GM21723 (cell line): ENCODE measurements around the gene FAM83E.

Experiments
- ATAC-seq: cut with Tn5 transposase; IDR thresholded peaks from one replicate; pipeline ENCODE4 v1.9.1; 2021; ENCODE audit warnings: mild to moderate bottlenecking, moderate library complexity; ENCODE audit not compliant: unreplicated experiment

Gene FAM83E

GRCh38 chr19:48613852-48614435, 932 bp downstream of the FAM83E start:
- ATAC-seq = no peak

- no peak for ATAC-seq
These were observed 1.6 kb downstream of the FAM83E start for GRCh38 chr19:48613024-48613851.

GRCh38 chr19:48611872-48612271, 3.0 kb downstream of the FAM83E start:
- no peak for ATAC-seq

DNA sequence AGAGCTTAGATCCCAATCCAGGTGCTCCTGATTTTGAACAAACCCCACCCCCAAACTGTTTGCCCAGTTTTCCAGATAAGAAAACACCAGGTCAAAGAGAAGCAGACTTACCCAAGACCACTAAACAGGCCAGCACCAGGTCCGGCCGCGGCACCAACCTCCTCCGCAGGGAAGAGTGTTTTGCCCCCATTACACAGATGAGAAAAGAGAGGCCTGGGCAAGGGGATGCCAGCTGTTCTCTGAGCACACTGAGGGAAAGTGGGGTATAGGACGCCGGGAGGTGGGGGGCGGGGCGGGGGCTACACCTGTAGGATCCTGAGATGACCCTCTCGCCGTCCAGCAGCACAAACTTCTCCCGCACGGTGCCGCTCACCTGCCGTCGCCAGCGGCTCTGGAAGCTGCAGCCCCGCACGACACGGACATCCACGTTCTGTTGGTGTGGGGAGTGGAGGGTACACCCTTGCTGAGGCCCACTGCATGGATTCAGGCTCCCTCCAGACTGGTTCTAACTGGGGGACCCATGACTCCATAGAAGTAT, 5.2 kb downstream of the FAM83E start:
- no peak for ATAC-seq

DNA sequence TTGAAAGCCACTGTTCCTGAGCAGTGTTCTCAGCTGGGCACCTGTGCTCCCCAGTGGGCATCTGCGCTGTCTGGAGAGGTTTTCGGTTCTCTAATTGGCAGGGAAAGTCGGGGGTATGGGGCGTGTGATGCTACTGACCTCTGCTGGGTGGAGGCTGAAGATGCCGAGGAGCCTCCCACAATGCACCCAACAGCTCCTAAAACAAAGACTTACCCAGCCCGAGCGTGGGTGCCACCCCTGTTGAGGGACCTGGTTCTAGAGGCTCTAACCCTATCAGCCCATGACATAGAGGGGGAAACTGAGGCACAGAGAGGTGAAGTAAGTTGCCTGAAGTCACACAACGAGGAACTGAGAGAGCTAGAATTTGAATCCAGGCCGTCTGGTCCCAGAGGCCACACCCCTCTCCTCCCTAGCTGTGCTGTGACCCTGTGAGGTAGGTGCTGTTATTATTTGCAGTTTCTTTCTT, 6.0 kb downstream of the FAM83E start:
- ATAC-seq = no peak

DNA sequence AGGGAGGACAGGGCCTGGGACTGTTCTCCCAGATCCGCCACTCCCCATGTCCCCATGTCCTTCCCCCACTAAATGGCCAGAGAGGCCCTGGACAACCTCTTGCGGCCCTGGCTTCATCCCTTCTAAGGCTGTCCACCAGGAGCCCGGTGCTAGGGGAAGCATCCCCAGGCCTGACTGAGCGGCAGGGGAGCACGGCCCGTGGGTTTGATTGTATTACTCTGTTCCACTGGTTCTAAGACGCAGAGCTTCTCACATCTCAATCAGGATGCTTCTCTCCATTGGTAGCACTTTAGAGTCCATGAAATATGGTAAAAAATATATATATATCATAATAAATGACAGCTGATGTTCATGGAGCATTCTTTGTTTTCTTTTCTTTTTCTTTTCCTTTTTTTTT, 7.5 kb downstream of the FAM83E start:
- ATAC-seq = no peak

- ATAC-seq = no peak
These were observed 8.2 kb downstream of the FAM83E start, which contains the start of gene SPACA4 for GRCh38 chr19:48606463-48607358. Gene SPACA4, plus strand, starts transcription at chr19:48606742. Its CDS starts 237 bp downstream, at chr19:48606979.

DNA sequence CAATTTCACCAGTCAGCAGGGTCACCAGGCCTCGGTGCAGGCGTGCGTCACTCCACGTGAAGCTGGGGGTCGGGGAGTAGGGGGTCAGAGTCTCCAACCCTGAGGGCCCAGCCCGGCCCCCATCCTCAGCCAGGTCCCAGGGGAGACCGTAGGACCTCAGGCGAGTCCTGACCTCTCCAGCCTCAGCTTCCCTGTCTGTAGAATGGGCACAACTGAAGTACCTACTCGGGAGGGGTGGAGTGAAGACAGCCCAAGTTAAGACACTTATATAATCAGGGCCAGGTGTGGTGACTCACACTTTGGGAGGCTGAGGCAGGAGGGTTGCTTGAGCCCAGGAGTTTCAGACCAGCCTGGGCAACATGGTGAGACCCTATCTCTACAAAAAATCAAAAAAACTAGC, 11.0 kb downstream of the FAM83E start:
- ATAC-seq = no peak

- ATAC-seq = no peak
These were observed 11.4 kb downstream of the FAM83E start for GRCh38 chr19:48603449-48603848.

GRCh38 chr19:48603001-48603400, 11.9 kb downstream of the FAM83E start:
- ATAC-seq = no peak

GRCh38 chr19:48600679-48601417, 14.0 kb downstream of the FAM83E start:
- no peak for ATAC-seq

- no peak for ATAC-seq
These were observed 15.7 kb downstream of the FAM83E start for GRCh38 chr19:48598996-48599700.

DNA sequence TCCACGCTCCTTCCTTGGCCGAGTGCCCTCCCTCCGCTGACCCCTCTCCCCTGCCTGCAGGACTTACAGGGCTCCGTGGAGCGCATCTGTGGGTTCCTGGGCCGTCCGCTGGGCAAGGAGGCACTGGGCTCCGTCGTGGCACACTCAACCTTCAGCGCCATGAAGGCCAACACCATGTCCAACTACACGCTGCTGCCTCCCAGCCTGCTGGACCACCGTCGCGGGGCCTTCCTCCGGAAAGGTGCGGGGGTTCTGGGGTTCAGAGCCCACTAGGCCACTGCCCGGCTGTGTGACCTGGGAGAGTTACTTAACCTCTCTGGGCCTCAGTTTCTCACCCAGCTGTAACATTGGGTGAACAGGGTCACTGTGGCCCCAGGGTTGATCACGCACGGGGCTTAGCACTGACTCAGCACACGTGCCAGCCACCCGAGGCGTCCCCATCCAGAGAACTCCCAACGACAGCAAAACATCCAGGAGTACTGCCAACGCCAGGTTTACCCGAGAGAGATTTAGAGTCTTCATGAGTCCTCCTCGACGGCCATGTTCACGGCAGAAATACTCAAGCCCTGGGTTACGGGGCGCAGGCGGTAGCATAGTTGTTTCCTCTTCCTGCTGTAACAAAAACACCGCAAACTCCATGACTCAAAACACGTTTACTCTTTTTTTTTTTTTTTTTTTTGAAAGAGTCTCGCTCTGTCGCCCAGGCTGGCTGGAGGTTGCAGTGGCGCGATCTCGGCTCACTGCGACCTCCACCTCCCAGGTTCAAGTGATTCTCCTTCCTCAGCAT, 18.0 kb downstream of the FAM83E start:
- no peak for ATAC-seq

- ATAC-seq = no peak
These were observed 18.6 kb downstream of the FAM83E start for GRCh38 chr19:48596237-48596636.

GRCh38 chr19:48595833-48596232, 19.0 kb downstream of the FAM83E start:
- no peak for ATAC-seq

GRCh38 chr19:48595171-48595570, 19.7 kb downstream of the FAM83E start:
- ATAC-seq = no peak

GRCh38 chr19:48591021-48591420, 23.9 kb downstream of the FAM83E start:
- no peak for ATAC-seq

DNA sequence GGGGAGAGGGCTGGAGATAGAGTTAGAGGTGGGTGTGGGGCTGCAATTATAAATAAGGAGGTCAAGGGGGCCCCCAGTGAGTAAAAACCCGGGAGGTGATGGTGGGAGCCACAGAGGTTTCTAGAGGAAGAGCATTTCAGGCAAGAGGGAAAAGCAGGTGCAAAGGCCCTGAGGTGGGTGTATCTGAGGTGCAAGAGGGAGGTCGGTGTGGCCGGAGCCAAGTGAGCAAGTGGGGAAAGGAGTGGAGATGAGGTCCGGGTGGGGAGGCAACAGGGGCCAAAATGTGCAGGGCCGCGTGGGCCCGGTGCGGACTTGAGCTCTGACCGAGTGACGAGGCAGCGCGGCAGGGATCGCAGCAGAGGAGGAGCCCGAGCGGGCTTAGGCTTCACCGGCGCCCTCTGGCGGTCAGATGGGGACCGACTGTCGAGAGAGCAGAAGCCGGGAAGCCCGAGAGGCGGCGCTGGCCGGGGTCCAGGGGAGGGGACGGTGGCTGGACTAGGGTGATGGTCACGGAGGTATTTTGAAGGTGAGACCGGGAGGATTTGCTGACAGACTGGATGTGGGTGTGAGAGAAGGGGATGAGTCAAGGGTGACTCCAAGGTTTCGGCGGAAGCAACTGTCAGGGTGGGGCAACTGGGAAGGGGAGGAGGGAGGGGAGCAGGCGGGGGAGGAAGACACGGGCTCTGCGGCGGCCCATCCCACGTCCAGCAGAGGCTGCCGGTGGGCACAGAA, 26.0 kb downstream of the FAM83E start:
- no peak for ATAC-seq
